Ureter (tissue), 1 donor: ENCODE data around the gene OR52K2. TPM values are rescaled to one million over a fixed set of nuclear protein-coding genes. Genes with fewer than 3 reads are reported as not detected.
"Not testable (repeated sequence)": the region's sequence is repeated elsewhere in the genome, so short reads cannot be mapped to it uniquely, and the experiment has no call there.

Experiments
- DNase-seq: peaks from one replicate; pipeline ENCODE4 v3.0.0-alpha.2; 2020; ENCODE audit warnings: low spot score
- total RNA-seq: library from RNA; stranded (reverse); gene quantifications from one replicate; pipeline ENCODE4 v1.2.4, GENCODE V29; 2023
- donor health status: DM: yes; HTN: yes; CAD: no.

Gene OR52K2
- not detected for total RNA-seq

DNA sequence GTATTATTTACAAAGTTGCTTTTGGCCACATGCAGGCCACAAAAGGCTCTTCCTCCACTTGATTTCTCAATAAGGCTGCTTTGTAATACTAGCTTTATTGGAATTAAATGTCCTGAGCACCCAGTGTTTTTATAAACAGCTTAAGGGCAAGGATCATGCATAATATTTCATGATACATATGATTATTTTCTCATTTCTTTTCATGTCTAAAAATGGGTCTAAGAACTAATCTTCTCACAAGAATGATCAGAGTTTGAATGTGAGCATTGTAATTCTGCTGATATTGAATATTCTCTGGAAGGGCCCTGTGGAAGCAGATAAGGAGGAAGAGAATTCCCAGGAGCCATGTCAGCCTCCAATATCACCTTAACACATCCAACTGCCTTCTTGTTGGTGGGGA is at the start of gene OR52K2:
TSS of gene OR52K2 (plus strand) at position 301 of the 400 bp plus-strand sequence. CDS start at position 346, 45 bp downstream.
- no peak for DNase-seq

DNA sequence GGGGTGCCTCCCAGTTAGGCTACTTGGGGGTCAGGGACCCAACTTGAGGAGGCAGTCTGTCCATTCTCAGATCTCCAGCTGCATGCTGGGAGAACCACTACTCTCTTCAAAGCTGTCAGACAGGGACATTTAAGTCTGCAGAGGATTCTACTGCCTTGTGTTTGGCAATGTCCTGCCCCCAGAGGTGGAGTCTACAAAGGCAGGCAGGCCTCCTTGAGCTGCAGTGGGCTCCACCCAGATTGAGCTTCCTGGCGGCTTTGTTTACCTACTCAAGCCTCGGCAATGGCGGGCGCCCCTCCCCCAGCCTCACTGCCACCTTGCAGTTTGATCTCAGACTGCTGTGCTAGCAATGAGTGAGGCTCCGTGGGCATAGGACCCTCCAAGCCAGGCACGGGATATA is 42.9 kb upstream of the OR52K2 start:
- not testable (repeated sequence) for DNase-seq

DNA sequence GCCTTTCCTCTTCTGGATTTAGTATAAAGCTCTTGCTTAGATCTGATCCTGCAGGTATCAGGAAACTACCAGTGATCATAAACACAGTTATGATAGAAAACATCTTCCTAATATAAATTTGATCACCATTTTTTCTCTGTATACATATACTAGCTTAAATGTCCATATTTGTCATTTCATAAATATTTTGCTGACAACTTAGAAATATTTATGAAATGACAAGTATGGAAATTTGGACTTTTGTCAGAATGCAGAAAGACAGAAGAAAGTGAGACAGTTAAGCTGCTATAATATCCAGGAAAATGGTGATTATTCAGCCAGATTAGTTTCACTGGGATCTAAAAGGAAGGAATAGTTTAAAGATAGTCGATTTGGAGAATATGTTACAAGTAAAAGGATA is 32.8 kb upstream of the OR52K2 start:
- no peak for DNase-seq

DNA sequence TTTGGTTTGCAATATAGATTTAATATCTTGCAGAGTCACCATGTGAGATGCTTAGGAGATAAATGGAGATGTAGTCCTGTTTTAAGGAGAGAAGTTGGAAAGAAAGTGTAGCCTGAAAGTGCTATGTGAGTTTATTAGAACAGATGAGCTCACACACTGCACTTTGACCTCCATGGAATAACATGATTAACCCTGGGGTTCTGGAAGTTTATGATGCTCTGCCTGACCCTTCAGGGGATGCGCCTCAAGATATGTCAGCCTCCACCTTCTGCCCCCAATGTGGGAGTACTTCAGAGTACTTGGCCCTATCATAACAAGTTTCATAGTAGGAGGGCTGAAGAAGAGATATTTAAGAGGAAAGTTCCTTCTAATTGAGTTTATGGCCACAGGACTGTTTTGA is 32.3 kb upstream of the OR52K2 start:
- DNase-seq = no peak

DNA sequence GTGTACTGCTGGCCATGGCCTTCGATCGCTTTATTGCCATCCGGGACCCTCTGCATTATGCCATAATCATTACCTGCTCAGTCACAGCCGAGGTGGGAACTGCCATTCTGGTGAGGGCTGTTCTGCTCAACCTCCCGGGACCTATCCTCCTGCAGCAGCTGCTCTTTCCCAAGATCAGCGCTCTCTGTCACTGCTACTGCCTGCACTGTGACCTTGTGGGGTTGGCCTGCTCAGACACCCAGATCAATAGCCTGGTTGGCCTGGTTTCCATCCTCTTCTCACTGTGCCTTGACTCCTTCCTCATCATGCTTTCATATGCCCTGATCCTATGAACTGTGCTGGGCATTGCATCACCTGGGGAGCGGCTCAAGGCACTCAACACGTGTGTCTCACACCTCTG is 30.7 kb upstream of the OR52K2 start:
- DNase-seq = no peak

DNA sequence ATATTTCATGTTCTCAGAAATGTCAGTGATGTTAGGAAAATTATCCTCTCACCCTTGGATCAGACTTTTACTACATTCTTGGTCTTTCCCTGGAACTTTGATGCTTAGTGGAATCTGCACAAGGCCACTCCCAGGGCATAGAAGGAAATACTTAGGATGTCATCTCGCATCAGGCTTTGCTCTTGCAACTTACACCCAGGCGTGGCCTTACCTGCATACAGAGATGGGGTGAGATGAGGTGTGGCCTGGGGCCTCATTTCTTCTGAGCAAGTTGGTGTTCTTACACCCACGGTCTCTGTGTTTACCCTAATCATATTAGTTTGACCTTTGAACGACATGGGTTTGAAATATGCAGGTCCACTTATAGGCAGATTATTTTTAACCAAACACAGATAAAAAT is 19.0 kb upstream of the OR52K2 start:
- DNase-seq = no peak

DNA sequence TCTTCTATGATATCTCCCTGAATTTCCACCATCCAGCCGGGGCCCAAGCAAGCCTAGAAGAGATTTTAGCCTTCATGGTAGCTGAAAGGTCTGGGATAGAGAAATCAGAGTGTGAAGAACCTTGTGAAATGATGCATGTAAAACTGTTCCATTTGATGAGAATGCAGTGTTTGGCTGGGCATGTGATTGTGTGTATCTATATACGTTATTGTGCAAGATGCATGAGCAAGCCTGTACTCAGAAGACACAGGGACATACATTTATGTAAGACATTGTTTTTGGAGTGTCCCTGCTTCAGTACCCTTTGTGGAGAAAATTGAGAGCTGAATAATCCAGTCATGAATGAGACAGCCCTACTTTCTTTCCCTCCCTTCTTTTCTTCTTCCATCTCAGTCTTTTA is 15.2 kb upstream of the OR52K2 start:
- no peak for DNase-seq

DNA sequence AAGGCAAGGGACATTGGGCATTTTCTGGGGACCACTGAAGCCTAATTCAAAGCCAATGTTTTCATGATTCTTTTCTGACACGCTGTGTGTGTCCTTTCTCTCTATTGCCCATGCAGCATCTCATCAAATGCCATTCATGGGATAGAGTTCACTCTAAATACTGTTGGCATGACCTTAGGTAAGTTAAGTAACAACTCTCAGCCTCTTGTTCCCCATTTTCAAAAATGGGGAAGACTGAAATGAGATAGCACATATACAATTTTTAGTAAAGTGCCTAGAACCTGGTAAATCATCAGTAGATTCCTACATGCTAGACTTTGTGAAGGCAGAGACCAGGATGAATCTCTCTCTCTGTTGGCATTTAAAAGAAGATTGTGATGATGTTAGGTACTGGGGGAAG is 12.7 kb upstream of the OR52K2 start:
- no peak for DNase-seq

DNA sequence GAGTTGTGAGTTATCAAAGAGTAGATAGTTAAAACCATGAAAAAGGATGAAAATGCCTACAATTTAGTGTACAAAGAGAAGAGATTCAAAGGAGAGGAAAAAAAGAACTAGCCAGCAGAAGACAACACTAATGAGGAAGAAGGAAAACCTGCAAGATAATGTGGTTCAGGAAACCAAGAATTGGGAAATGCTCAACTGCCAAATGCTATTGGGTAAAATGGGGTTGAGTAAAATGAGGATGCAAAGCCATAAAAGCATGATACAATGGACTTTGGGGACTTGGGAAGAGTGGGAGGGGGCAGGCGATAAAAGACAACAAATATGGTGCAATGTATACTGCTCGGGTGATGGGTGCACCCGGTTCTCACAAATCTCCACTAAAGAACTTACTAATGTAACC is 7.6 kb upstream of the OR52K2 start:
- no peak for DNase-seq

DNA sequence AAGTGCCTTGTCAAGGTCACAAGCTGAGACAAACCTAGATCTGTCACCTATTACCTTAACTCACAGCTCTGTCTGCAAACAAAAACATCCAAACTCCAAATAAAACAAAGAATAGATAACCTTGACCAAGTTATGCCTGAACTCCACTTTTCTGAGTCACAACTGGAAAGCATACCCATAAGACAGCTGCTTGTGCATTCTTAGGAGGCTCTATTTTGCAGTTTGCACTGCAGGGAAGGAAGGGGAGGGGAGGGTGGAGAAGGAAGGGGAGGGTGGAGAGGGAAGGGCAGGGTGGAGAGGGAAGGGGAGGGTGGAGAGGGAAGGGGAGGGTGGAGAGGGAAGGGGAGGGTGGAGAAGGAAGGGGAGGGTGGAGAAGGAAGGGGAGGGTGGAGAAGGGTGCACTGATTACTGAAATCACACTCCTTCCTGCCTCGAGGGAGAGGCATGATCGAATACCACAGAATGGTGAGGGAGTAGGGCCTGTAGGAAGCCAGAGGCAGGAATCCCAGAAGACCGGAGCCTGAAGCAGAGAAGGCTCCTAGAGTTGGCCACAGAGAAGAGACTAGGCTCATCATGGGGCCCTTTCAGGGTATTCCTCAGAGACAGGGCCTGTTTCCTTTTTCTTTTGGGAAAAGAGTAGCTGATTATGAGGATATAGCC is 5.7 kb upstream of the OR52K2 start:
- no peak for DNase-seq

DNA sequence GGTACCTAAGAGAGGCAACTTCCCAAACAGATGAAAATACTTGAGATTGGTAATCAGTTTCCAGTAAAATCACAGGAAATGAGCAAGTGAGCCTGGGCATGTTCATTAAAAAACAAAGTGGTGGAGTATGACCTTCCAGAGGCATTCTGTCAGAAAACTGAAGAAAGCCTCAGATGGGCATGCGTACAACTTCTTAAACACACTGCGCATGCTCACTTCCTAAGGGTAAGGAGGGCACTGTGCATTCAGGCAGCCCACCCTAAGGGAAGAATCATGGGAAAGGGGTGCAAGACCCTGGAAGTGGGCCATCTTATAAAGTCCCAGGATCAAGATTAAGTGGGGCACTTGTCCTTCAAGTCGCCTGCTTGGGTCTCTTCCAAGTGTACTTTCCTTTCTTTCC is 4.0 kb downstream of the OR52K2 start:
- no peak for DNase-seq

DNA sequence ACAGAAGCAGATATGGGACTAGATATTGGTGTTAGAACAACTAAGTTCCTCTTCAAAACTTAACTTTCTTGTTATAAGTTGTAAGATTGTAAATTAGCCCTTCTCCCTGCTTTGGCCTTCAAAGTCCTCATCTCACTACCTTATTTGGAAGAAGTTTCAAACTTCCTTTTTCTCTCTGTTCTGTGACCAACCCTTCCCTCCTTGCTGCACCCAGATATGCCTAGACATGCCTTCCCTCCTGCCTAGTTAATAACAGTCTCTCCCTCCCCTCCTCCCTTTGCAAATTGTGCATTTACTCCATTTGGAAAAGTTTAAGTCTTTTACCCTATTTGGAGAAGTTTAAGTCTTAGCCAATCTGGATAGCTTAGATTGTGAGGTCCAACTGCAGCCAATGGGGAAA is 4.9 kb downstream of the OR52K2 start:
- no peak for DNase-seq

DNA sequence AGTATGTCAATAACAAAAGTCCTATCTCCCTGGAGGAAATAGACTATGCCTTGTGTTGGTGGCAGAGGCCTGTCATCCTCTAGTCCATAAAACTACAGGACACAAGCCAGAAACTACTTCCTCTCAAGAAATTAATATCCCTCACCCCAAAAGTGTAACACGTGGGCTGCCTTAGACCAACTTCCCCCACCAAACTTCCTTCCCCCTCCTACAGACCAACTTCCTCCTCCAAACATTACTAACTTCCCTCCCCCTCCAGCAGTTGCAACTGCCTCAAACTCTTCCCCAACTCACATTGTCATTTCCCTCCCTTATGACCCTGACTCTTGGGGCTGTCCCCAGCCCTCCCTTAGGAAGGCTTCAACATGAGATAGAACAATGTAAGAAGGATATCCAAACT is 6.3 kb downstream of the OR52K2 start:
- no peak for DNase-seq

DNA sequence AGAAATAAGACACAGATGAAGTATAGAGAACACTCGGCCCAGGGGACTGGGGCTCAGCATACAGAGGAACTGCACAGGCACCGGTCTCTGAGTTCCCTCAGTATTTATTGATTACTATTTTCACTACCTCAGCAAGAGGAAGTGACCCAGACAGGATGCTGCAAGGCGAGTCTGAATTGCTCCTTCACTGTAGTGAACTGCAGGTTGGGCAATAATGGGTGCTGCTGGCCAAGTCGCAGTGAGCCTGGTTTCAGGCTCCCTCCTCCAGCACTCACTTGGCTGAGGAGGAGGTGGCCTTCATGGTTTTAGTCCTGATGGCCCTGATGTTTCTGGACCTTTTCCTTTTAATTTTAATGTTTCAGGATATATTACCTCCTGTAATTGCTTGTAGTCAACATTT is 10.4 kb downstream of the OR52K2 start:
- DNase-seq = no peak

DNA sequence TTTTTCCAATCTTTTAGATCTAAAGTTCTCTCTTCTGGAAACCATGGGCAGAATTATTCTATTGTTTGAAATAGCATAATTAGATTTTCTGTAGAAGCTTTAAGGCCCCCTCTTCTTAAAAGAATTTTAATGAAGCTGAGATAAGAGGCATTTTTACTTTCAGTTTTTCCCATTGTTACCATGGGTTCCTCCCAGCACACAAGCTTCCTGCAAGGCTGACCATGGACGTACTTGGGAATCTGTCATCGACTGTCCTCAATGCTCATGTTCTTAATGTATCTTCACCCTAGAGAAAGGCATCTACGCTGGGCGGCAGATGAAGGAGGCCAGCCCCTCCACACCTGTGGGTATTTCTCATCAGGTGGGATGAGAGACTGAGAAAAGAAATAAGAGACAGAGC is 11.1 kb downstream of the OR52K2 start:
- no peak for DNase-seq

DNA sequence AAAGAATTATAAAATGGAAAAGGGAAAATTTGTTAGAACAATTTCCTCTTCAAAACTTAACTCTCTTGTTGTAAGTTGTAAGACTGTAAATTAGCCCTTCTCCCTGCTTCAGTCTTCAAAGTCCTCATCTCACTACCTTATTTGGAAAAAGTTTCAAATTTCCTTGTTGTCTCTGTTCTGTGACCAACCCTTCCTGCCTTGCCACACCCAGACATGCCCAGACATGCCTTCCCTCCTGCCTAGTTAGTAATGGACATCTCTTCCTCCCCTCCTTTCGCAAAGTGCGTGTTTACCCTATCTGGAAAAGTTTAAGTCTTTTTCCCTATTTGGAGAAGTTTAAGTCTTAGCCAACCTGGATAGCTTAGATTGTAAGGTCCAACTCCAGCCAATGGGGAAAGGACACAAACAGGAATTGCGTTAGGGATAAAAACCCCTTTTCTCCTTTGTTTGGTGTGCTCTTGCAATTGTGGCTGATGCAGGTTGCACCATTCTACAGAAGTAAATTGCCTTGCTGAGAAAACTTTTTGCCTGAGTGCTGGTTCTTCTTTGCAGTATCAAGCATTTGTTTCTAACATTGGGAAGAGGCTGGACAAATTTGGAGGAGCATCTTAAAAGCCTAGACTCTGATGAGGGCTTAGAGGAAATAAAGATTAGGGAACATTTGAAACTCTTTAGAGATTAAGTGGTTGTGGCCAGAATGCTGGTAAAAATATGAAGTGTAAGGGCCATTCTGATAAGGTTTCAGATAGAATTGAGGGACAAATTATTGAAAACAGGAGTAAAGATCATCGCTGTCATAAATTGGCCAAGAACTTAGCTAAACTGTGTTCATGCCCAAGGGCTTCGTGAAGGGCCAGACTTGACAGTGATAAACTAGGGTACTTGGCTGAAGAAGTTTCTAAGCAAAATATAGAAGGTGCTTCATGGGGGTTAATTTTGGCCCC is 15.4 kb downstream of the OR52K2 start:
- no peak for DNase-seq

DNA sequence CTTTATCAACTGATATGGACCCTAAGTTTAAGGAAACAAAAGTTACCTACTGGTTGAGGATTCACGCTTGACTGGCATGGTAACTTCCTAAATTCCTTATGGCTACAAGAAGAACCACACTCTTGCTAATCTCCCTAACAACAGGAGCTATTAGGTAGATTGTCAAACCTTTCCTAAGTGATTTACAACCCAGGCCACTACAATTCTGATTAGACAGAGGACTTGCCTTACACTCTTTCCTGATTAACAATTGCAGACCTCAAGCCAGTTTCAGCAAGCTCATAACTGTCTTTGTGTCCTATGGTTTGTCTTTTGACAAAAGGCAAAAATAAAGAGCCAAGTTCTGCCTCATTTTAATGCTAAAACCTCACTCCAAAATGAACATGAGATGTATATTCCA is 16.3 kb downstream of the OR52K2 start:
- DNase-seq = no peak

DNA sequence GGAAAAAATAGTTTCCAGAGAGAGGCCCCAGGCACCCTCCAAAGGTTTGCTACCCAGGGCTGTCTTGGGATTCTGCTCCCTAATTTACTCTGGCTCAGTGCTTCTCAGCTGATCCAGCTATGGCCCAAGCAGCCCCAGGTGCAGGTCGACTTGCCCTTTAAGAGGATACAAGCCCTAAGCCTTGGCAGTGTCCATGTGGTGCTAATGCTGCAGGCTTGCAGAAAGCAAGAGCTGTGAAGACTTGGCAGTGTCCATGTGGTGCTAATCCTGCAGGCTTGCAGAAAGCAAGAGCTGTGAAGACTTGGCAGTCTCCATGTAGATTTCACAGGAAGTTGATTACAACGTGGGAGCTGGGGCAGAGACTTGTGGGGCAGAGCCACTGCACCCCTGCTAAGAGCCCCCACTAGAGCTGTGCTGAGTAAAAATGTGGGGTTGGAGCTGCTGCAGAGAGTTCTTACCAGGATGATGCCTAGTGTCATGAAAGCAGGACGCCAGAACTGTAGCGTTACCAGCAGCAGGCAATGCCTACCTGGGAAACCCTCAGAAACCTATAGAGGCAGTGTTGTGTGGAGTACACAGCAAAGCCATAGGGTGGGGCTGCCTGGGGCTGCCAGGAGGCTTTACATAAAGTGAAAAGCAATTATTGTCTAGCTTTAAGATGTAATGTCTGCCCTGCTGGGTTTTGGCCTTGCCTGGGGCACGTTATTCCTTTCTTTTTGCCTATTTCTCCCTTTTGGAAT is 17.2 kb downstream of the OR52K2 start:
- DNase-seq = no peak

DNA sequence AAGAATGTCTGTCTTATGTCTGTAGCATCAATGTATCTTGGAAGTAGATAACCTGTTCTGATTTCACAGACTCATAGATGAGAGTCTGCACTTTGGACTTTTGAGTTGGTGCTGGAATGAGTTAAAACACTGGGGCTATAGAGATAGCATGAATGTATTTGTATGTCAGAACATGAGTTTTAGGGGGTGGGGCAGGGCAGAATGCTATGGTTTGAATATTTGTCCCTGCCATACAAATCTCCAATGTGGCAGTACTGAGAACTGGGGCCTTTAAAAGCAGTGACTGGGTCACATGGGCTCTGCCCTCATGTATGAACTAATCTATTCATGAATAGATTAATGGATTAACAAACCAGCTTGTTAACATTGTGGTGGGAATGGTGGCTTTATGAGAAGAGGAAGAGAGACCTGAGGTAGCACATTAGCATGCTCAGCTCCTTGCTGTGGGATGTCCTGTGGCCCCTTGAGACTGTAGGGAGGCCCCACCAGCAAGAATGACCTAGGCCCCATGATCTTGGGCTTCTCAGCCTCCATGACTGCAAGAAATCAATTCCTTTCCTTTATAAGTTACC is 17.9 kb downstream of the OR52K2 start:
- no peak for DNase-seq

DNA sequence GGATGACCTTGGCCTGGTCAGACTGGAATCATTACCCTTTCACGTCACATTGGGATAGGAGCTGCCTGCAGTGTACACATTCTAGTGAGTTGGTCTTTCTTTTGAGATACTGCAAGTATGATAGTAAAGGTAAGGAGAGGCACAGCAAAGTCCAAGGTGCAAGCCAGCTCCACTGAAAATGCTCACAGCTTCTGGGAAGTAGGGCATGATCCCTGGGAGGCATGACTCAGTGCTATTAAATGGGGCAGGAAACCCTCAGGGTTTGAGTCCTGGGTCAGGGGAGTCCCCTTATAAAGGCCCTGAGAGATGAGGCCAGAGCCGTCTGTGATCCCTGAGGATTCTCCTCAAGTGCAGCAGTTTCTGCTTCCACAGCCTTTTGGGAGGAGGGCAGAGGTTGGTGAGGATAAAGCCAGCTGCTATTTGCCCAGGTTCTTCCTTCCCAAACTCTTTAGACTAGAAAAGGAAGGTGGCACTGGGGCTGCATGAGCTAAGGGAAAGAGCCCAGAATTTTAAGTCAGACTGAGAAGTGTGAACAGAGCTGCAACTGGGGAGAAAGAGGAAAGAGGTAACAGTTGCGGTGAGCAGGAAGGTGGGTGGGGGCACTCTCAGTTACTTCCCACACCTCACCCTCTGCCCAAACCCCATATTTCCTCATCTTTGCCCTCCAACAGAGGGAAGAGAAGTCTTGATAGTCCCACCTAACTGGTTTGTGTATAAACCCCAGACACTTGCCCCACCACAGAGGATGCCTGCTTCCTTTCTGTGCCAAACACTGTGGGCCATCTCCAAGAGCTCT is 18.9 kb downstream of the OR52K2 start:
- no peak for DNase-seq

DNA sequence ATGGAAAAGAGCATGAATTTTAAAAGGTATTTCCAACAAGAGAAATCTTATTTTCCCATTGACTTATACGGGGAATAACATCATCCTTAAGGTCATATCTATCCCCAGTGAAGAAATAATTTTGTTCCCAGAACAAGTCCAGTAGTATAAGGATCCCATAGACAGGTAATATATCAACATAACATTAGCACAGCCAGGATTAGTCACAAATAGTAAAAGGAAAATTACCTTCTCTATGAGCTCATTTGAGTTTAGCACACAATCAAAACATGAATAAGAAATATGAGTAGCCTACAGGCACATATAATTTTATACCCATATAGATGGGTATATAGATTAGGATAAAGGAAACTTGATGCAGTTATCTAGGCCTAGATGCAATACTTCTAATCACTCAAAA is 30.5 kb downstream of the OR52K2 start:
- no peak for DNase-seq
